ENCODE measurements around the gene COL4A1. TPM values are rescaled to one million over a fixed set of nuclear protein-coding genes. Genes with fewer than 3 reads are reported as not detected.

COL4A1 gene
- polyA plus RNA-seq, 1 donor (not counting 4 experiments of a cell fraction or from before 2014, with no cell fraction given), result 22.3 TPM

DNA sequence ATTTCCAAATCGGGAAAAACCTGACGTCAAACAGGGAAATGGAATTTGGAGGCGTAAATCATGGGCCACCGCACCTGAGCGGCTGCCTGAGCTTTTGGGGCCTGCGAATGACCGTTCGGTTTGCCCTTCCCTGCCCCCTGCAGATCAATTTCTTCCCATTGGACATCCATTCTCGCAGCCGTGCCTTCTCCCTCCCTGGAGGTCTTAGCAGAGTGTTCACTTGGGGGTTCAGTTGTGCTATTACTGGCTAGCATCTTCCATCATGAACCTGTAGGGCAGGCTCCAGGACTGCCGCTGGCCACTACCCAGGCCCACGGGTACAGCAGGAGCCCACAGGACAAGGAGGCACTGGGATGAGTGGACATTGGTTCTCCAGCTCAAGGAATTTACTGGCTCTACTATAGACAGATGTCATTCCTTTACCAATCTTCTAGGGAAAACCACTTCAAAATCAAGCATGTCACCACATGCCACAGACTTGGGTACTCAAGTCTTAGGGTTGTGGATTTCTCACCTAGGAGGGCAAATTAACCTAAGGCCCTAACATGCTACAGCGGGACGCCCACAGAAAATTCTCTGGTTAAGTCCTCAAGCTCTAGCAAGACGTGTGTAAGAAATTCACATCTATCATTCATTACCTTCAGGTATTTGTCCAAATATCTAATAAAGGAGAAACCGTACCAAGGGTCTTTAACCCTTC lies 75.5 kb downstream of the COL4A1 start:
- H4K20me1 ChIP-seq (ENCODE audit: control insufficient read depth, extremely low read depth, insufficient read depth, low read length), result no peaks in the 10 kb centered on the region
- peaks cover 15% of the 10 kb centered on the region for H3K4me1 ChIP-seq (ENCODE audit: control insufficient read depth, extremely low read depth, insufficient read depth, low read length)
- H3K4me3 ChIP-seq (ENCODE audit: control insufficient read depth in 2 of 3, extremely low read depth in 1 of 3, insufficient read depth in 2 of 3, low read depth in 1 of 3, low read length in 3 of 3), result no peak overlapping the region
- H3K4me2 ChIP-seq (ENCODE audit: control insufficient read depth, extremely low read depth, insufficient read depth, low read depth, low read length), result no peak overlapping the region
- no peaks in the 10 kb centered on the region for H3K79me2 ChIP-seq (ENCODE audit: control insufficient read depth, insufficient read depth, low read length)
- no peaks in the 10 kb centered on the region for H3K27me3 ChIP-seq (ENCODE audit: control insufficient read depth, extremely low read depth, insufficient read depth, low read length)
- H3K9me3 ChIP-seq (ENCODE audit: control insufficient read depth, low read depth, low read length), result no peaks in the 10 kb centered on the region
- H2AFZ ChIP-seq (ENCODE audit: control insufficient read depth, low read length), result no peak overlapping the region
- no peaks in the 10 kb centered on the region for H3K36me3 ChIP-seq (ENCODE audit: control insufficient read depth in 2 of 2, extremely low read depth in 1 of 2, insufficient read depth in 2 of 2, low read length in 2 of 2)
- H3K9ac ChIP-seq (ENCODE audit: control insufficient read depth, extremely low read depth, insufficient read depth, low read length), result no peak overlapping the region
- no peak for DNase-seq (ENCODE audit: low read depth, low spot score)
- dilution Hi-C loops (cut with MboI; ENCODE audit: extremely low pct_ligation_motif_present, low sequenced_read_pairs), result no loop called here
- TF ChIP-seq EZH2 (IDR thresholded peaks at IDR 0.05; ENCODE audit: low read length), result no peak
- FAIRE-seq, result no peak
- no peak overlapping the region for H3K27ac ChIP-seq (ENCODE audit: control insufficient read depth, insufficient read depth, low read length)
- no peaks in the 10 kb centered on the region for H3K9me1 ChIP-seq (ENCODE audit: control insufficient read depth, extremely low read depth, insufficient read depth, low read length)

DNA sequence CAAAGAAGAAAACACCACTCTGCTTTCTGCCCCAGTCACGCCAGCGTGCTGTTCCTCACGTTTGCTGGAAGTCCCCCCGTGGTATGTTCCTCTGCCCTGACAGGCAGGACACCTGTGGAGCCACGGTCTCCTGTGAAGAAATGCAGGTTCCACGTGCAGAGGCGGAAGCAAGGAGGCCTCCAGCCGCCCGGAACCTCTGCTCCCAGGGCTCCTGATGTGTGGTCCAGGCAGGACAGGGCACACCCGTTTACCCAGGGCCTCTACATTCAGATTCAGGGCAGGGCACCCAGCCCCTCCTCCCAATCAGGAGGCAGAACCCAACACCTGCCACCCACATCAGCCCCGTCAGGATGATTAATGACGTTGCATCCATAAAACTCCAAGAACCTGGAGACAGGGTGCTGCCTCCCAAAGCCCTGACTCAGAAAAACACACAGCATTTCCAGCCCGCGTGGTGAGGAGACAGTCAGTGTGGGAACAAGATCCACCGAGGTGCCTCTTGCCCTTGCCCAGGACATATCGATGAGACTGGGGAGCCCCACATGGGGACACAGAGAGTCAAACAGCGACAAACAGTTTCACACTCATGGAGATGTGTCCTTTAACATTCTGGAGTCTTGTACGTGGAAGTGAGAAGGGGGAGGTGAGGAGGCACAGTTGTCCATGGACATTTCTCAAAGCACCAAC lies 76.2 kb downstream of the COL4A1 start:
- Histone ChIP-seq H3K36me3 (ENCODE audit: control insufficient read depth in 2 of 2, extremely low read depth in 1 of 2, insufficient read depth in 2 of 2, low read length in 2 of 2) (no peaks in the 10 kb centered on the region), H3K27me3 (ENCODE audit: control insufficient read depth, extremely low read depth, insufficient read depth, low read length) (no peaks in the 10 kb centered on the region), H3K79me2 (ENCODE audit: control insufficient read depth, insufficient read depth, low read length) (no peaks in the 10 kb centered on the region), H3K27ac (ENCODE audit: control insufficient read depth, insufficient read depth, low read length) (no peak overlapping the region), H3K4me2 (ENCODE audit: control insufficient read depth, extremely low read depth, insufficient read depth, low read depth, low read length) (no peak overlapping the region), H4K20me1 (ENCODE audit: control insufficient read depth, extremely low read depth, insufficient read depth, low read length) (no peaks in the 10 kb centered on the region), H3K4me3 (ENCODE audit: control insufficient read depth in 2 of 3, extremely low read depth in 1 of 3, insufficient read depth in 2 of 3, low read depth in 1 of 3, low read length in 3 of 3) (no peak overlapping the region), H3K9ac (ENCODE audit: control insufficient read depth, extremely low read depth, insufficient read depth, low read length) (no peak overlapping the region), H2AFZ (ENCODE audit: control insufficient read depth, low read length) (no peak overlapping the region), H3K9me1 (ENCODE audit: control insufficient read depth, extremely low read depth, insufficient read depth, low read length) (no peaks in the 10 kb centered on the region), H3K9me3 (ENCODE audit: control insufficient read depth, low read depth, low read length) (no peaks in the 10 kb centered on the region), H3K4me1 (ENCODE audit: control insufficient read depth, extremely low read depth, insufficient read depth, low read length) (peaks cover 18% of the 10 kb centered on the region)
- TF ChIP-seq, protein P1, sequence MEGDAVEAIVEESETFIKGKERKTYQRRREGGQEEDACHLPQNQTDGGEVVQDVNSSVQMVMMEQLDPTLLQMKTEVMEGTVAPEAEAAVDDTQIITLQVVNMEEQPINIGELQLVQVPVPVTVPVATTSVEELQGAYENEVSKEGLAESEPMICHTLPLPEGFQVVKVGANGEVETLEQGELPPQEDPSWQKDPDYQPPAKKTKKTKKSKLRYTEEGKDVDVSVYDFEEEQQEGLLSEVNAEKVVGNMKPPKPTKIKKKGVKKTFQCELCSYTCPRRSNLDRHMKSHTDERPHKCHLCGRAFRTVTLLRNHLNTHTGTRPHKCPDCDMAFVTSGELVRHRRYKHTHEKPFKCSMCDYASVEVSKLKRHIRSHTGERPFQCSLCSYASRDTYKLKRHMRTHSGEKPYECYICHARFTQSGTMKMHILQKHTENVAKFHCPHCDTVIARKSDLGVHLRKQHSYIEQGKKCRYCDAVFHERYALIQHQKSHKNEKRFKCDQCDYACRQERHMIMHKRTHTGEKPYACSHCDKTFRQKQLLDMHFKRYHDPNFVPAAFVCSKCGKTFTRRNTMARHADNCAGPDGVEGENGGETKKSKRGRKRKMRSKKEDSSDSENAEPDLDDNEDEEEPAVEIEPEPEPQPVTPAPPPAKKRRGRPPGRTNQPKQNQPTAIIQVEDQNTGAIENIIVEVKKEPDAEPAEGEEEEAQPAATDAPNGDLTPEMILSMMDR (optimal IDR thresholded peaks at IDR 0.05 in 1 of 3, IDR thresholded peaks at IDR 0.05 in 1 of 3, conservative IDR thresholded peaks at IDR 0.05 in 1 of 3; ENCODE audit: extremely low read depth in 1 of 3, insufficient read depth in 2 of 3, low read length in 3 of 3), result no peak
- FAIRE-seq (no peak), DNase-seq (ENCODE audit: low read depth, low spot score) (no peak)
- dilution Hi-C loops (cut with MboI; ENCODE audit: extremely low pct_ligation_motif_present, low sequenced_read_pairs), result no loop called here

Data from keratinocyte (primary cell).